Measurements from ENCODE around the gene MRPL39.

The MRPL39 gene

GRCh38 chr21:25559746-25560145 lies 47.5 kb downstream of the MRPL39 start:
- H3K9me3 ChIP-seq = no peaks in the 10 kb centered on the region
- H3K27me3 ChIP-seq = no peaks in the 10 kb centered on the region
- H3K36me3 ChIP-seq = no peaks in the 10 kb centered on the region; the same call in 1 of the 2 replicates
- H3K4me1 ChIP-seq = no peaks in the 10 kb centered on the region
- H3K4me3 ChIP-seq (ENCODE audit: low read depth, low read length) = no peak overlapping the region
- TF ChIP-seq CTCF (IDR thresholded peaks at IDR 0.05; ENCODE audit: low read depth, low read length) = no peak
- DNase-seq = no peak

GRCh38 chr21:25558123-25558522 lies 49.2 kb downstream of the MRPL39 start:
- Histone ChIP-seq H3K4me3 (ENCODE audit: low read depth, low read length) (no peak overlapping the region), H3K27me3 (no peaks in the 10 kb centered on the region), H3K4me1 (no peaks in the 10 kb centered on the region), H3K36me3 (no peaks in the 10 kb centered on the region; the same call in 1 of the 2 replicates), H3K9me3 (no peaks in the 10 kb centered on the region)
- no peak for TF ChIP-seq CTCF (IDR thresholded peaks at IDR 0.05; ENCODE audit: low read depth, low read length)
- no peak for DNase-seq

- H3K9me3 ChIP-seq = no peaks in the 10 kb centered on the region
- H3K36me3 ChIP-seq = no peaks in the 10 kb centered on the region; the same call in 1 of the 2 replicates
- H3K4me1 ChIP-seq = no peaks in the 10 kb centered on the region
- no peak overlapping the region for H3K4me3 ChIP-seq (ENCODE audit: low read depth, low read length)
- no peaks in the 10 kb centered on the region for H3K27me3 ChIP-seq
- no peak for DNase-seq
- no peak for TF ChIP-seq CTCF (IDR thresholded peaks at IDR 0.05; ENCODE audit: low read depth, low read length)
Observed at GRCh38 chr21:25557180-25557579, 50.1 kb downstream of the MRPL39 start.

- H3K4me1 ChIP-seq = no peaks in the 10 kb centered on the region
- no peak for DNase-seq
- no peaks in the 10 kb centered on the region; the same call in 1 of the 2 replicates for H3K36me3 ChIP-seq
- TF ChIP-seq CTCF (IDR thresholded peaks at IDR 0.05; ENCODE audit: low read depth, low read length) = no peak
- H3K27me3 ChIP-seq = no peaks in the 10 kb centered on the region
- no peak overlapping the region for H3K4me3 ChIP-seq (ENCODE audit: low read depth, low read length)
- no peaks in the 10 kb centered on the region for H3K9me3 ChIP-seq
Observed at GRCh38 chr21:25556091-25556490, 51.2 kb downstream of the MRPL39 start.

GRCh38 chr21:25555492-25555891 lies 51.8 kb downstream of the MRPL39 start:
- no peak overlapping the region for H3K4me3 ChIP-seq (ENCODE audit: low read depth, low read length)
- no peaks in the 10 kb centered on the region for H3K9me3 ChIP-seq
- no peaks in the 10 kb centered on the region for H3K27me3 ChIP-seq
- H3K4me1 ChIP-seq = no peaks in the 10 kb centered on the region
- no peak for TF ChIP-seq CTCF (IDR thresholded peaks at IDR 0.05; ENCODE audit: low read depth, low read length)
- no peak for DNase-seq
- no peaks in the 10 kb centered on the region; the same call in 1 of the 2 replicates for H3K36me3 ChIP-seq

GRCh38 chr21:25552856-25553255 lies 54.4 kb downstream of the MRPL39 start:
- no peak for DNase-seq
- no peaks in the 10 kb centered on the region for H3K27me3 ChIP-seq
- no peak overlapping the region for H3K4me3 ChIP-seq (ENCODE audit: low read depth, low read length)
- no peaks in the 10 kb centered on the region for H3K36me3 ChIP-seq
- no peaks in the 10 kb centered on the region for H3K4me1 ChIP-seq
- TF ChIP-seq CTCF (IDR thresholded peaks at IDR 0.05; ENCODE audit: low read depth, low read length) = no peak
- no peaks in the 10 kb centered on the region for H3K9me3 ChIP-seq
